GM12874 (cell line): ENCODE data around the gene TAF6L.
A peak's percentile ranks its signal among the peaks of the same experiment; 100 is the strongest.

Experiments used
- TF ChIP-seq, protein P1 (sequence below): IDR thresholded peaks from 2 replicates; pipeline ENCODE4 v1.5.1; 2011; ENCODE audit warnings: low read depth, mild to moderate bottlenecking, control low read depth, low read length, moderate library complexity; ENCODE audit not compliant: insufficient read depth

The TAF6L gene

DNA sequence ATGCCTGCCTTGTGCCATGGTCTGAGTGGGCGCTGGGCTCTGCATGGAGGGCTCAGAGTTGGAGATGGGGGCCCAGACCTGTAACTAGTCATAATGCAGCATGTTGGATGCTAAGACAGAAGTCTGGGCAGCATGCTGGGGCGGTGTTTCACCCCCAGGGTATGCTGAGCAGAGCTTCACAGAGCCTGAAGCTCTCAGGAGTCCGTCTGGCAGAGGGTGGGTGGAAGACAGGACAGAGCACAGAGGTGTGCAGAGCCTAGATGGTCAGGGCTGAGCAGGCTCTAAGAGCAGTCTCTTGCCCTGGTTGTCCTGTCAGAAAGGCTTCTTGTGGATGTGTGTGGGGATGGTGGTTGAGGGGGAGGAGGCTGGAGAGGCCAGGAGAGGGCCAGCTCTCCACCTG lies 7.2 kb downstream of the TAF6L start:
- TF ChIP-seq, protein P1, sequence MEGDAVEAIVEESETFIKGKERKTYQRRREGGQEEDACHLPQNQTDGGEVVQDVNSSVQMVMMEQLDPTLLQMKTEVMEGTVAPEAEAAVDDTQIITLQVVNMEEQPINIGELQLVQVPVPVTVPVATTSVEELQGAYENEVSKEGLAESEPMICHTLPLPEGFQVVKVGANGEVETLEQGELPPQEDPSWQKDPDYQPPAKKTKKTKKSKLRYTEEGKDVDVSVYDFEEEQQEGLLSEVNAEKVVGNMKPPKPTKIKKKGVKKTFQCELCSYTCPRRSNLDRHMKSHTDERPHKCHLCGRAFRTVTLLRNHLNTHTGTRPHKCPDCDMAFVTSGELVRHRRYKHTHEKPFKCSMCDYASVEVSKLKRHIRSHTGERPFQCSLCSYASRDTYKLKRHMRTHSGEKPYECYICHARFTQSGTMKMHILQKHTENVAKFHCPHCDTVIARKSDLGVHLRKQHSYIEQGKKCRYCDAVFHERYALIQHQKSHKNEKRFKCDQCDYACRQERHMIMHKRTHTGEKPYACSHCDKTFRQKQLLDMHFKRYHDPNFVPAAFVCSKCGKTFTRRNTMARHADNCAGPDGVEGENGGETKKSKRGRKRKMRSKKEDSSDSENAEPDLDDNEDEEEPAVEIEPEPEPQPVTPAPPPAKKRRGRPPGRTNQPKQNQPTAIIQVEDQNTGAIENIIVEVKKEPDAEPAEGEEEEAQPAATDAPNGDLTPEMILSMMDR: no peak

DNA sequence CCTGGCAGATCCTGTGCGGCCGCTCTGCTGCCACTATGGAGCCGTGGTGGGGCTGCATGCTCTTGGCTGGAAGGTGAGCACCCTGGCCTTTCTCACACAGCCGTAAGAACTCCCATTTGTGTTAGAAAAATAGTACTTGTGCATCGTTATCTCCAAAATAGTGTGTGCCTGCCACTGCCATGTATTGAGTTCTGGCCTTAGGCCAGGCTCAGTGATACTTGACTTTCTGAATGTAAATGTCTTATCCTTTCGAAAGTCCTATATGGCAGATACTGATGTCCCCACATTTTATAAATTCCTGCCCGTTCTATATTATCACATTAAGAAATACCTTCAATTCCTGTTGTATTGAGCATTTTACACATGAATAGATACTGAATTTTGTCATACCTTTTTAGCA lies 11.6 kb downstream of the TAF6L start:
- TF ChIP-seq, protein P1: no peak

DNA sequence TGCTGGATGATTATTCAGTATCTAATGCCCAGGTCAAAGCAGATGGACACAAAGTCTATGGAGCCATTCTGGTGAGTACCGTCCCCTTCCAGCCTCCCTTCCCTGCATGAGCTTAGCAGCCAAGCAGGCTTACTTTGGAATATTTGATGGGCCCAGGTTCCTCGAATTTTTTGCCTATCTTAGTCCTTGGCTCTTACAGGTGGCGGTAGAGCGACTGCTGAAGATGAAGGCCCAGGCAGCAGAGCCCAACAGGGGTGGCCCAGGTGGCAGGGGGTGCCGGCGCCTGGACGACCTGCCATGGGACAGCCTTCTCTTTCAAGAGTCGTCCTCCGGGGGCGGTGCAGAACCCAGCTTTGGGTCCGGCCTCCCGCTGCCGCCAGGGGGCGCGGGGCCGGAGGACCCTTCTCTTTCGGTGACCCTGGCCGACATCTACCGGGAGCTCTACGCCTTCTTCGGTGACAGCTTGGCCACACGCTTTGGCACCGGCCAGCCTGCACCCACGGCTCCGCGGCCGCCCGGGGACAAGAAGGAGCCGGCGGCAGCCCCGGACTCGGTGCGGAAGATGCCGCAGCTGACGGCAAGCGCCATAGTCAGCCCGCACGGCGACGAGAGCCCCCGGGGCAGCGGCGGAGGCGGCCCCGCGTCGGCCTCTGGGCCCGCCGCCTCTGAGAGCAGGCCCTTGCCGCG lies 15.3 kb downstream of the TAF6L start:
- TF ChIP-seq, protein P1: peak; percentile 100

DNA sequence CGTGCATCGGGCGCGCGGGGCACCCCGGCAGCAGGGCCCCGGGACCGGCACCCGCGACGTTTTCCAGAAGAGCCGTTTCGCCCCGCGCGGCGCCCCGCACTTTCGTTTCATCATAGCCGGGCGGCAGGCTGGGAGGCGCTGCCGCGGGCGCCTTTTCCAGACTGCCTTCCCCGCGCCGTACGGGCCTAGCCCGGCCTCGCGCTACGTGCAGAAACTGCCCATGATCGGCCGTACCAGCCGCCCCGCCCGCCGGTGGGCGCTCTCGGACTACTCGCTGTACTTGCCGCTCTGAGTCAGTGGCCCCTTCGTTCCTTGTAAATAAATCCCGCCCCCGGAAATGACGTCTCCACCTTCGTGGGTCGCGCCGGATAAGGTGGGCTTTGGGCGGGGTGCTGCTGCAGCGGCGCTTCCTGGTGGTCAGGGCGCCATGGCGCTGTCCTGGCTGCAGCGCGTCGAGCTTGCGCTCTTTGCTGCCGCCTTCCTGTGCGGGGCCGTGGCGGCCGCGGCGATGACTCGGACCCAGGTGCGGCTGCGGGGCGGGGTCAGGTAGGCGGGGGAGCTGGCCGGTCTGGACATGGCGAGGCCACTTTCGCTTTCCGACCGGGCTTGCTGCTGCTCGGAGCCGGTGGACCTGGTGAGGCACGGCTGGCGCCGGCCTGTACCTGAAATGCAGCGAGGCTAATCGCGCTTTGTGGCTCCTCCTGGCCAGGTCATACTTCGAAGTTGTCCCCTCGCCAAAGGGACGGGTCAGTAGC lies 16.0 kb downstream of the TAF6L start, which contains the start of gene TMEM179B:
TMEM179B (plus strand) TSS at position 398 of the 755 bp plus-strand sequence; CDS start at position 428, 30 bp downstream.
- TF ChIP-seq, protein P1: peak; percentile 79

DNA sequence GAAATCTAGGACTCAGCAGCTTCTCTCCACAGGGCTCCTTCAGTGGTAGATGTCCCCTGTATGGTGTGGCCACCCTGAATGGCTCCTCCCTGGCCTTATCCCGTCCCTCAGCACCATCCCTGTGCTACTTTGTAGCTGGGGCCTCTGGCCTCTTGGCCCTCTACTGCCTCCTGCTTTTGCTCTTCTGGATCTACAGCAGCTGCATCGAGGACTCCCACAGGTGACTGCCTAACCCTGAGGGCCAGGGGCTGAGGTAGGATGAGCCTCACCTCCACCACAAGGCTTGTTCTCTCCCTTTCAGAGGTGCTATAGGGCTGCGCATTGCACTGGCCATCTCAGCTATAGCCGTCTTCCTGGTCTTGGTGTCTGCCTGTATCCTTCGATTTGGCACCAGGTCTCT lies 17.8 kb downstream of the TAF6L start:
- TF ChIP-seq, protein P1: no peak

DNA sequence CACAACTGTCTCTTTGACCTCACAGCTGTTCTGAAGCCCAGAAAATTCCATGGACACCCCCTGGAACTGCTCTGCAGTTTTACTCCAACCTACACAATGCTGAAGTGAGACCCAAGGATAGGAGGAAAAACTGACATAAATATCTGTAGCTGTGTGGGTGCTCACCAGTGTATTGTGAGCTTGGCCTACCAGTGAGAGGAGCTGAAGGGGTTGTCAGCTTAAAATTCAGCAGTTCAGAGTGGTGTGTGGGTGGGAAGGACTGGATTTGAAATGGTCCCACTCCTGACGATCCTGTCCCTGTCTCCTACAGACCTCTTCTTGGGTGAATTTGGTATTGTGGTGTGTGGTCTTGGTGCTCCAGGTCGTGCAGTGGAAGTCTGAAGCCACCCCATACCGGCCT lies 18.4 kb downstream of the TAF6L start:
- TF ChIP-seq, protein P1: no peak

DNA sequence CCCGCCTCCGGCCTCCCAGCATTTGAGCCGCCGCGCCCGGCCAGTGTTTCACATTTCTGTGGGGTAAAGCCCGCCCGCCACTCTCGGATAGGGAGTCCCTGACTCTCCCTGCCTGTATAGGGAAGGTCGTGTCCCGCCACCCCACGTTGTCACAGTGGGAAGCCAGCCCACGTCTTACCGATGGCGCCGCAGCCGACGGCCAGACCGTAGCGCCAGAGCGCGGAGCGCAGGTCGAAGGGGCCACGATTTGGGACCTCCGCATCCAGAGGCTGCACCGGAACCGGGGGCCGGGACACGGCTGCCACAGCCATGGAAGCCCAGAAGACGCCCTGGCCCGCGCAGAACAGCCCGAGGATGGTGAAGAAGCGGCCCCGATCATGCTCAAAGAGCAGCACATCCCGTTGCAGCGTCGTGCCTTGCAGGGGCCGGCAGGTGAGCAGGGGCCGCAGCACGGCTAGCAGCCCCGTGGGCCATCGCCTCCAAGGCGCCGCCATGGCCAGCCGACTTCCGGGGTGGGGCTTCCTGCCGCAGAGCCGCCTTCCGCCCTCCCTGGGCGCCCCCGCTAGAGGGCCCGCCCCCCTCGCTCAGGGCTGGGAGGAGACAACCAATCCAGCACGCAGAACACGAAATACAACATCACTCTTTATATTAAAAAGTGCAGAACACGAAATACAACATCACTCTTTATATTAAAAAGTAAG lies 20.5 kb downstream of the TAF6L start, which contains the start of gene TMEM223:
TMEM223 (minus strand) TSS at position 506 of the 701 bp plus-strand sequence; CDS start at position 494, 12 bp downstream.
- TF ChIP-seq, protein P1: peak; percentile 21; the same call in 1 of the 2 replicates
